Upper lobe of left lung (tissue), 6 donors: Measurements from ENCODE around the gene IL12B. TPM values are rescaled to one million over a fixed set of nuclear protein-coding genes. Genes with fewer than 3 reads are reported as not detected.
"Not testable (repeated sequence)": the region's sequence is repeated elsewhere in the genome, so short reads cannot be mapped to it uniquely, and the experiment has no call there.

Source experiments
- ATAC-seq, 2 donors: fragments of 200-7000 bp; cut with Tn5 transposase; one replicate each; pipeline ENCODE4 v1.9.1; 2022; ENCODE audit warnings: mild to moderate bottlenecking in 2 of 2, moderate library complexity in 2 of 2; ENCODE audit not compliant: low FRiP score in 2 of 2
- DNase-seq, 2 donors: peaks; one replicate each; pipeline ENCODE4 v3.0.0-alpha.2; 2019 to 2020
- H3K27ac ChIP-seq, 4 donors: fragments of 200-600 bp; sonication (generic); one replicate each; pipeline ENCODE4 v1.5.1; 2016 to 2019
- H3K27me3 ChIP-seq, 4 donors: fragments of 200-600 bp; sonication (generic); one replicate each; pipeline ENCODE4 v1.5.1; 2017 to 2019
- H3K36me3 ChIP-seq, 4 donors: fragments of 200-600 bp; sonication (generic); one replicate each; pipeline ENCODE4 v1.5.1; 2016 to 2019
- H3K4me1 ChIP-seq, 4 donors: fragments of 200-600 bp; sonication (generic); one replicate each; pipeline ENCODE4 v1.5.1; 2018 to 2019
- H3K4me3 ChIP-seq, 4 donors: fragments of 200-600 bp; sonication (generic); one replicate each; pipeline ENCODE4 v1.5.1; 2017 to 2019; ENCODE audit warnings: mild to moderate bottlenecking in 2 of 4, moderate library complexity in 1 of 4
- H3K9me3 ChIP-seq, 4 donors: fragments of 200-600 bp; sonication (generic); one replicate each; pipeline ENCODE4 v1.5.1; 2018 to 2019
- EP300 ChIP-seq, 4 donors: sonication (generic); formaldehyde crosslinking; IDR thresholded peaks; one replicate each; pipeline ENCODE4 v1.5.1; 2017; ENCODE audit warnings: antibody characterized with exemption in 4 of 4, control low read depth in 2 of 4
- POLR2A ChIP-seq, 4 donors: fragments of 450-650 bp; IDR thresholded peaks; one replicate each; pipeline ENCODE4 v1.5.1; 2016 to 2017; ENCODE audit warnings: antibody characterized with exemption in 4 of 4, mild to moderate bottlenecking in 2 of 4
- POLR2AphosphoS5 ChIP-seq, 2 donors: sonication (generic); formaldehyde crosslinking; IDR thresholded peaks; one replicate each; pipeline ENCODE4 v1.5.1; 2017; ENCODE audit warnings: antibody characterized with exemption in 2 of 2
- WGBS, 2 donors: methylation state at CpG; one replicate each; pipeline ENCODE4 v1.1.5; 2017 to 2018; 5-methylcytosine and 5-hydroxymethylcytosine counted together
- total RNA-seq, 6 donors: library from RNA; depleted of rRNA in 4 of 6; stranded (reverse); fragments of >200 nt in 4 of 6; gene quantifications; one replicate each; pipeline versions ENCODE4 v1.1.0 to v1.2.1, GENCODE V29; 2016 to 2021
- TF ChIP-seq, protein P1 (sequence below), 6 experiments: fragments of 450-650 bp in 4 of 6; fragments of 200-600 bp in 2 of 6; sonication (generic) in 2 of 6; IDR thresholded peaks; one replicate each; pipeline ENCODE4 v1.5.1; 2016 to 2019; ENCODE audit warnings: antibody characterized with exemption in 6 of 6
- donor health status: DM: no; HTN: no; CAD: no; lungs with moderate emphysema.
- donor health status: DM: no; HTN: yes; CAD: no; lungs with severe emphysema.

The IL12B gene
- total RNA-seq, 6 donors from 2014 or later = not detected

DNA sequence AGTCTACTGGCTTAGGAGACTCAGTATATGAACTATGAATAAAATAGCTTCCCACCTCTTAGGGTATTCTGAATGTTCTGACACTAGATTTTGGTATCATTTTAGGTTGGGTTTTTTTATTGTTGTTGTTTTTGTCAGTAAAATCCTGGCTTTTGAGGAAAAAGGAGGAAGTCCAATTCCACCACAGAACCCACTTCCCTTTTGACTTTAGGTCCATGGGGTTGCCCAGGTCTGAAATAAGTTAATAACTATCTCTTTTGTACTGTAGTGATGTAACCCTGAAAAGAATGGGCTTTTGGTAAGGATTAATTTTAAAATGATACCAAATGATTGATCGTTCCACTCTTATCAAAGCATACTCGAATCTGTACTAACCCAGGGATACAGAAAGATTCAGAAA lies 29.1 kb upstream of the IL12B start:
- no peak overlapping the region for H3K4me3 ChIP-seq
- H3K4me1 ChIP-seq = no peaks in the 10 kb centered on the region
- 74 to 77% methylated on average over 2 of the region's 2 CpGs for WGBS, 2 donors
- peak in 1 of 2 donors; percentile 56 for ATAC-seq
- no peaks in the 10 kb centered on the region for H3K9me3 ChIP-seq
- no peaks in the 10 kb centered on the region for H3K36me3 ChIP-seq
- H3K27ac ChIP-seq = no peak overlapping the region
- DNase-seq = no peak
- H3K27me3 ChIP-seq = no peaks in the 10 kb centered on the region
- TF ChIP-seq POLR2A (IDR thresholded peaks at IDR 0.05) (no peak), EP300 (IDR thresholded peaks at IDR 0.05) (no peak)
- TF ChIP-seq, protein P1, sequence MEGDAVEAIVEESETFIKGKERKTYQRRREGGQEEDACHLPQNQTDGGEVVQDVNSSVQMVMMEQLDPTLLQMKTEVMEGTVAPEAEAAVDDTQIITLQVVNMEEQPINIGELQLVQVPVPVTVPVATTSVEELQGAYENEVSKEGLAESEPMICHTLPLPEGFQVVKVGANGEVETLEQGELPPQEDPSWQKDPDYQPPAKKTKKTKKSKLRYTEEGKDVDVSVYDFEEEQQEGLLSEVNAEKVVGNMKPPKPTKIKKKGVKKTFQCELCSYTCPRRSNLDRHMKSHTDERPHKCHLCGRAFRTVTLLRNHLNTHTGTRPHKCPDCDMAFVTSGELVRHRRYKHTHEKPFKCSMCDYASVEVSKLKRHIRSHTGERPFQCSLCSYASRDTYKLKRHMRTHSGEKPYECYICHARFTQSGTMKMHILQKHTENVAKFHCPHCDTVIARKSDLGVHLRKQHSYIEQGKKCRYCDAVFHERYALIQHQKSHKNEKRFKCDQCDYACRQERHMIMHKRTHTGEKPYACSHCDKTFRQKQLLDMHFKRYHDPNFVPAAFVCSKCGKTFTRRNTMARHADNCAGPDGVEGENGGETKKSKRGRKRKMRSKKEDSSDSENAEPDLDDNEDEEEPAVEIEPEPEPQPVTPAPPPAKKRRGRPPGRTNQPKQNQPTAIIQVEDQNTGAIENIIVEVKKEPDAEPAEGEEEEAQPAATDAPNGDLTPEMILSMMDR (IDR thresholded peaks at IDR 0.05) = no peak

GRCh38 chr5:159353661-159354252 lies 23.5 kb upstream of the IL12B start:
- no peak for DNase-seq
- 80 to 83% methylated on average over 4 of the region's 4 CpGs for WGBS, 2 donors
- no peak for TF ChIP-seq POLR2AphosphoS5 (IDR thresholded peaks at IDR 0.05)
- Histone ChIP-seq H3K36me3 (no peaks in the 10 kb centered on the region), H3K27ac (no peak overlapping the region), H3K4me1 (no peaks in the 10 kb centered on the region), H3K9me3 (no peaks in the 10 kb centered on the region), H3K4me3 (no peak overlapping the region), H3K27me3 (no peaks in the 10 kb centered on the region)
- ATAC-seq = no peak

GRCh38 chr5:159350644-159351043 lies 20.4 kb upstream of the IL12B start:
- H3K9me3 ChIP-seq, H3K27ac ChIP-seq, H3K4me3 ChIP-seq, H3K4me1 ChIP-seq, ATAC-seq, H3K36me3 ChIP-seq, H3K27me3 ChIP-seq, DNase-seq: not testable (repeated sequence)

DNA sequence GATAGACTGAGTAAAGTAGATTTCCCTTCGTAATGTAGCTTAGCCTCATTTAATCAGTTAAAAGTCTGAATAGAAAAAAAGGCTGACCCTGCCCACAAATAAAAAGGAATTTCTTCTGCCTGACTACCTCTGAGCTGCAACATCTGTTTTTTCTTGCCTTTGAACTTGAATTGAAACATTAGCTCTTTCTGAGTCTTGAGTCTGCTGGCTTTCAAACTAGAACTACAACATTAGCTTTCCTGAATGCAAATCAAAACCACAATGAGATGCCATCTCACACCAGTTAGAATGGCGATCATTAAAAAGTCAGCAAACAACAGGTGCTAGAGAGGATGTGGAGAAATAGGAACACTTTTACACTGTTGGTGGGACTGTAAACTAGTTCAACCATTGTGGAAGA lies 19.9 kb upstream of the IL12B start:
- H3K27ac ChIP-seq, H3K4me1 ChIP-seq, H3K27me3 ChIP-seq, H3K36me3 ChIP-seq, H3K4me3 ChIP-seq, ATAC-seq, DNase-seq, H3K9me3 ChIP-seq: not testable (repeated sequence)
- 62 to 75% methylated on average over 2 of the region's 2 CpGs for WGBS, 2 donors

DNA sequence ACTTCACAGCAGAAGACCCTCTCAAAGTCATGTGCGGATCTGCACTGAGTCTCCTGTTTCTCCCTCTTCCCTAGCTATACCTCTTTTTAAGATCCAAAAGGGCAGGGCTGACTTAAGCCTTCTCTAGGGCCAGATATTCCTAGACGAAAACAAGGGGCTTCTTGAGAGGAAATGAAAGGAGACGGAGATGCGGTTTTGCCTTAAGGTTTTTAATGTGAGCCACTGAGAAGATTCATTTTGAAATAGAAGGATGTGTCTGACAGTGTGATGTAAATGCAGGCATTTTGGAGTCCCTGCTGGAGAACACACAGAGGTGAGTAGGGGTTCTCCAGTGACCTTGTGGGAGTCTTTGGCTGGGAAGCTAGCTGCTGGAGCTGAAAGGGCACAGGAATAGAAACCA lies 15.6 kb upstream of the IL12B start:
- Histone ChIP-seq H3K36me3 (no peaks in the 10 kb centered on the region), H3K27ac (no peak overlapping the region), H3K27me3 (no peaks in the 10 kb centered on the region), H3K4me1 (peaks cover 8 to 16% (median 13%) of the 10 kb centered on the region in 4 donors), H3K9me3 (peaks cover 0 to 5% (median 0%) of the 10 kb centered on the region in 4 donors), H3K4me3 (no peak overlapping the region)
- DNase-seq (no peak), ATAC-seq (no peak)
- 92 to 94% methylated on average over 4 of the region's 4 CpGs for WGBS, 2 donors
- TF ChIP-seq EP300 (IDR thresholded peaks at IDR 0.05) (no peak), POLR2AphosphoS5 (IDR thresholded peaks at IDR 0.05) (no peak), POLR2A (IDR thresholded peaks at IDR 0.05) (no peak)
- TF ChIP-seq, protein P1 (IDR thresholded peaks at IDR 0.05) = no peak

DNA sequence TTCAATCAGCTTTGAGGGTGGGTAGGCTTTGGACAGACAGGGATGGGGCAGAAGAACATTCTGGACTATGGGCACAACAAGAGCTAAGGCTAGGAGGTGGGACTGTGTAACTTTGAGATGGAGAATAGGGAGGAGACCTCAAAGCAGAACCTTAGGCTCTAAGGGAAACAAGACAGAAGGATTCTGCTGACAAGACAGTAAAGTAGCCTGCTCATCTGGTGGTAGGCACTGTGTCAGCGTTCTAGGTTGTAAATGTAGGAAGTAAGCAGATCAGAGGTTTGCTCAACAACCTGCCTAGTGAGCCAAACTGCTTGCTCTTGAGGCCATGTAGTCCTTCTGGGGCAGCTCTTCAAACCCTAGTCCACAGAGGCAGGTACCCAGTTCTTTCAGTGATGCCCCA lies 15.0 kb upstream of the IL12B start:
- H3K27ac ChIP-seq = no peak overlapping the region
- no peaks in the 10 kb centered on the region for H3K27me3 ChIP-seq
- no peak for DNase-seq
- TF ChIP-seq POLR2A (IDR thresholded peaks at IDR 0.05) = no peak
- TF ChIP-seq POLR2AphosphoS5 (IDR thresholded peaks at IDR 0.05) = no peak
- TF ChIP-seq, protein P1 (IDR thresholded peaks at IDR 0.05) = no peak
- no peak for TF ChIP-seq EP300 (IDR thresholded peaks at IDR 0.05)
- WGBS, 2 donors = 0 to 42% methylated on average over 1 of the region's 1 CpG
- peaks cover 0 to 5% (median 0%) of the 10 kb centered on the region in 4 donors for H3K9me3 ChIP-seq
- ATAC-seq = peak in 1 of 2 donors; percentile 63
- H3K4me1 ChIP-seq = peaks cover 8 to 16% (median 13%) of the 10 kb centered on the region in 4 donors
- no peak overlapping the region for H3K4me3 ChIP-seq
- no peaks in the 10 kb centered on the region for H3K36me3 ChIP-seq
